H1 (cell line): ENCODE results near the gene DPPA4. TPM values are rescaled to one million over a fixed set of nuclear protein-coding genes. Genes with fewer than 3 reads are reported as not detected.
A peak's percentile ranks its signal among the peaks of the same experiment; 100 is the strongest.

Experiments
- CTCF ChIA-PET: fragments of 300-600 bp; sonication (Branson Sonifier 250); formaldehyde crosslinking; loops from one replicate; lab custom pipeline; 2021; ENCODE audit not compliant: partially characterized antibody; lab: Charles Lee
- POLR2A ChIA-PET: fragments of 300-600 bp; sonication (Branson Sonifier 250); formaldehyde crosslinking; loops from one replicate; lab custom pipeline; 2021; ENCODE audit warnings: inconsistent platforms; ENCODE audit not compliant: partially characterized antibody; lab: Charles Lee
- DNase-seq, 2 experiments: peaks; one replicate each; pipeline versions ENCODE4 v3.0.0 to v3.0.0-alpha.2; 2010 to 2022; ENCODE audit warnings: low spot score in 2 of 2, low read depth in 1 of 2, mixed read lengths in 1 of 2
- FAIRE-seq: peaks from 2 replicates; lab custom pipeline; 2011; peaks lifted over from hg19 to GRCh38; lab: Jason Lieb, UNC
- H2AFZ ChIP-seq: 2 replicates; pipeline ENCODE4 v1.8.1; 2012; ENCODE audit warnings: low read length, inconsistent platforms
- H2AK5ac ChIP-seq: 2 replicates; pipeline ENCODE4 v1.6.1; 2013; ENCODE audit warnings: low read depth, low read length
- H2BK120ac ChIP-seq: replicated peaks from 2 replicates; pipeline ENCODE3; 2013; ENCODE audit warnings: low read depth, low read length, inconsistent platforms
- H2BK12ac ChIP-seq: 2 replicates; pipeline ENCODE4 v1.6.1; 2013; ENCODE audit warnings: low read depth, low read length
- H2BK15ac ChIP-seq: 2 replicates; pipeline ENCODE4 v1.6.1; 2013; ENCODE audit warnings: low read length
- H2BK20ac ChIP-seq: 2 replicates; pipeline ENCODE4 v1.6.1; 2013; ENCODE audit warnings: low read length
- H2BK5ac ChIP-seq: 2 replicates; pipeline ENCODE4 v1.6.1; 2013; ENCODE audit warnings: low read depth, low read length
- H3K14ac ChIP-seq: 2 replicates; pipeline ENCODE4 v1.6.1; 2013; ENCODE audit warnings: inconsistent platforms; ENCODE audit not compliant: insufficient read length
- H3K18ac ChIP-seq: 2 replicates; pipeline ENCODE4 v1.6.1; 2013; ENCODE audit warnings: low read length; ENCODE audit errors: extremely low read depth
- H3K23ac ChIP-seq: 2 replicates; pipeline ENCODE4 v1.6.1; 2013; ENCODE audit warnings: inconsistent platforms; ENCODE audit not compliant: insufficient read length
- H3K23me2 ChIP-seq: 2 replicates; pipeline ENCODE4 v1.6.1; 2013; ENCODE audit warnings: low read depth, low read length
- H3K27ac ChIP-seq: 2 replicates; pipeline ENCODE4 v1.6.1; 2011; ENCODE audit warnings: low read depth, low read length, inconsistent platforms
- H3K27me3 ChIP-seq, 4 experiments: replicated peaks in 1 of 4; 1 replicate in 1 of 4; 2 replicates in 3 of 4; pipeline versions ENCODE4 v1.6.1 to v1.8.1; 2011 to 2013; ENCODE audit warnings: low read length in 3 of 4, mild to moderate bottlenecking in 3 of 4, inconsistent platforms in 2 of 4, mixed read lengths in 2 of 4, moderate library complexity in 1 of 4; ENCODE audit not compliant: control insufficient read depth in 3 of 4, insufficient read depth in 3 of 4; ENCODE audit errors: extremely low read depth in 1 of 4
- H3K36me3 ChIP-seq, 4 experiments: 2 replicates each; pipeline versions ENCODE4 v1.6.1 to v1.8.1; 2011 to 2013; ENCODE audit warnings: mild to moderate bottlenecking in 4 of 4, low read length in 3 of 4, moderate library complexity in 2 of 4, control low read depth in 1 of 4, inconsistent platforms in 1 of 4; ENCODE audit not compliant: insufficient read depth in 4 of 4, control insufficient read depth in 2 of 4
- H3K4ac ChIP-seq: replicated peaks from 2 replicates; pipeline ENCODE3; 2013; ENCODE audit warnings: low read length, low read depth, mixed read lengths, inconsistent platforms; ENCODE audit not compliant: insufficient read length
- H3K4me1 ChIP-seq, 4 experiments: replicated peaks in 1 of 4; 1 replicate in 1 of 4; 2 replicates in 3 of 4; pipeline versions ENCODE4 v1.6.1 to v1.8.1; 2011 to 2013; ENCODE audit warnings: low read length in 3 of 4, inconsistent platforms in 2 of 4, mixed read lengths in 1 of 4; ENCODE audit not compliant: insufficient read depth in 4 of 4, control insufficient read depth in 3 of 4
- H3K4me2 ChIP-seq, 2 experiments: 2 replicates each; pipeline versions ENCODE4 v1.6.1 to v1.8.1; 2011 to 2013; ENCODE audit warnings: low read depth in 2 of 2, low read length in 2 of 2, control low read depth in 1 of 2, inconsistent platforms in 1 of 2, mild to moderate bottlenecking in 1 of 2; ENCODE audit not compliant: insufficient read depth in 1 of 2
- H3K4me3 ChIP-seq, 4 experiments: fragments of 200-600, 300-600 bp in 1 of 4; sonication (generic), shearing (Covaris generic), sonication (Bioruptor Twin) in 1 of 4; 2 replicates each; pipeline versions ENCODE4 v1.5.1 to v1.8.1; 2011 to 2016; ENCODE audit warnings: low read length in 4 of 4, low read depth in 3 of 4, control low read depth in 2 of 4, inconsistent platforms in 2 of 4, mild to moderate bottlenecking in 2 of 4, mixed read lengths in 1 of 4, moderate library complexity in 1 of 4; ENCODE audit not compliant: insufficient read depth in 2 of 4; ENCODE audit errors: extremely low read depth in 1 of 4
- H3K56ac ChIP-seq: replicated peaks from 2 replicates; pipeline ENCODE3; 2013; ENCODE audit warnings: low read depth, mild to moderate bottlenecking, mixed read lengths, low read length, inconsistent platforms; ENCODE audit not compliant: insufficient read length
- H3K79me1 ChIP-seq: 2 replicates; pipeline ENCODE4 v1.6.1; 2013; ENCODE audit warnings: low read depth, low read length, control low read depth
- H3K79me2 ChIP-seq, 2 experiments: 2 replicates each; pipeline versions ENCODE4 v1.6.1 to v1.8.1; 2012 to 2013; ENCODE audit warnings: low read length in 2 of 2, mild to moderate bottlenecking in 2 of 2, inconsistent platforms in 1 of 2; ENCODE audit not compliant: insufficient read depth in 2 of 2, control insufficient read depth in 1 of 2
- H3K9ac ChIP-seq, 4 experiments: replicated peaks in 1 of 4; 1 replicate in 1 of 4; 2 replicates in 3 of 4; pipeline versions ENCODE4 v1.6.1 to v1.8.1; 2011 to 2013; ENCODE audit warnings: low read depth in 3 of 4, low read length in 3 of 4, control low read depth in 2 of 4, mild to moderate bottlenecking in 2 of 4, moderate library complexity in 2 of 4, inconsistent platforms in 1 of 4; ENCODE audit errors: extremely low read depth in 1 of 4
- H3K9me3 ChIP-seq, 2 experiments: 2 replicates each; pipeline versions ENCODE4 v1.6.1 to v1.8.1; 2012 to 2013; ENCODE audit warnings: mild to moderate bottlenecking in 2 of 2, moderate library complexity in 2 of 2, control low read depth in 1 of 2, inconsistent platforms in 1 of 2, low read depth in 1 of 2, low read length in 1 of 2, mixed read lengths in 1 of 2; ENCODE audit not compliant: insufficient read depth in 2 of 2
- H4K20me1 ChIP-seq, 2 experiments: replicated peaks in 1 of 2; 2 replicates each; pipeline versions ENCODE3 to v1.8.1; 2011 to 2013; ENCODE audit warnings: inconsistent platforms in 2 of 2, low read length in 2 of 2, mild to moderate bottlenecking in 1 of 2; ENCODE audit not compliant: insufficient read depth in 2 of 2, control insufficient read depth in 1 of 2
- H4K5ac ChIP-seq: 2 replicates; pipeline ENCODE4 v1.6.1; 2013; ENCODE audit warnings: low read length, low read depth, mixed read lengths, inconsistent platforms; ENCODE audit not compliant: insufficient read length
- H4K8ac ChIP-seq: 2 replicates; pipeline ENCODE4 v1.8.0; 2013; ENCODE audit warnings: mild to moderate bottlenecking, moderate library complexity, low read length, inconsistent platforms; ENCODE audit not compliant: insufficient read depth; ENCODE audit errors: extremely low read depth
- H4K91ac ChIP-seq: replicated peaks from 2 replicates; pipeline ENCODE3; 2013; ENCODE audit warnings: low read length, mixed read lengths, inconsistent platforms; ENCODE audit not compliant: insufficient read length
- CEBPB ChIP-seq: IDR thresholded peaks from 2 replicates; pipeline ENCODE4 v1.6.1; 2012; ENCODE audit warnings: low read depth, low read length
- FOSL1 ChIP-seq: IDR thresholded peaks from 2 replicates; pipeline ENCODE4 v1.6.1; 2011; ENCODE audit warnings: mild to moderate bottlenecking, low read depth, low read length, moderate library complexity; ENCODE audit not compliant: insufficient read depth
- GABPA ChIP-seq: IDR thresholded peaks from 2 replicates; pipeline ENCODE4 v1.6.1; 2011; ENCODE audit warnings: mild to moderate bottlenecking, low read length, moderate library complexity, borderline replicate concordance; ENCODE audit not compliant: insufficient read depth
- SAP30 ChIP-seq: fragments of 300-600 bp; sonication (generic); IDR thresholded peaks from 2 replicates; pipeline ENCODE4 v1.7.1; 2012; ENCODE audit warnings: low read length, moderate library complexity, mild to moderate bottlenecking, inconsistent platforms; ENCODE audit not compliant: insufficient read depth, insufficient replicate concordance
- TAF7 ChIP-seq: optimal IDR thresholded peaks from 2 replicates; pipeline ENCODE3; 2011; ENCODE audit warnings: low read depth, mild to moderate bottlenecking, inconsistent platforms, low read length, moderate library complexity, borderline replicate concordance
- TBP ChIP-seq: IDR thresholded peaks from 2 replicates; pipeline ENCODE4 v1.6.1; 2011; ENCODE audit warnings: low read depth, low read length, improper control_type of control experiment
- WGBS, 2 experiments: shearing (Covaris generic) in 1 of 2; methylation state at CpG; one replicate each; pipeline versions ENCODE4 v1.1.6 to v1.1.7; 2013 to 2015; ENCODE audit warnings: low lambda C conversion rate in 2 of 2, mixed read lengths in 2 of 2, inconsistent platforms in 1 of 2, low coverage in 1 of 2, missing lambda C conversion rate in 1 of 2; ENCODE audit not compliant: insufficient replicate concordance in 2 of 2, insufficient coverage in 1 of 2, insufficient read length in 1 of 2; ENCODE audit errors: extremely low coverage in 1 of 2, missing lambda C conversion rate in 1 of 2; 5-methylcytosine and 5-hydroxymethylcytosine counted together
- polyA plus RNA-seq, 7 experiments: library from polyadenylated mRNA; depleted of rRNA in 3 of 7; stranded (reverse) in 5 of 7; unstranded in 2 of 7; fragments of >200 nt in 5 of 7; fragments of 200-250 nt in 2 of 7; gene quantifications; 1 replicate in 5 of 7; 2 replicates in 1 of 7; 4 replicates in 1 of 7; pipeline versions ENCODE4 v1.2.1 to v1.2.3, GENCODE V29; 2011 to 2013; ENCODE audit warnings: missing spikeins in 2 of 7, mixed read lengths in 2 of 7
- total RNA-seq: library from RNA; stranded (reverse); fragmentation: NEBNext Ultra II Directional; extraction: Animal tissue kit (Norgen Biotek cat#: 25700); gene quantifications from 2 replicates; pipeline ENCODE4 v1.2.1, GENCODE V29; 2021
- TF ChIP-seq, protein P1 (sequence below): IDR thresholded peaks from 2 replicates; pipeline ENCODE4 v1.6.1; 2012; ENCODE audit warnings: inconsistent platforms
- TF ChIP-seq, protein P2 (sequence below), 3 experiments: IDR thresholded peaks; 1 replicate in 2 of 3; 2 replicates in 1 of 3; pipeline versions ENCODE4 v1.5.1 to v1.6.1; 2011; ENCODE audit warnings: low read length in 3 of 3, mild to moderate bottlenecking in 3 of 3, inconsistent platforms in 2 of 3, low read depth in 1 of 3, moderate library complexity in 1 of 3; ENCODE audit not compliant: insufficient read depth in 1 of 3; ENCODE audit errors: control extremely low read depth in 1 of 3

Gene DPPA4
- total and polyA plus RNA-seq, 2 of the 8 experiments (the other 6 are each of a cell fraction or from before 2014, with no cell fraction given), result 424 to 772 TPM

DNA sequence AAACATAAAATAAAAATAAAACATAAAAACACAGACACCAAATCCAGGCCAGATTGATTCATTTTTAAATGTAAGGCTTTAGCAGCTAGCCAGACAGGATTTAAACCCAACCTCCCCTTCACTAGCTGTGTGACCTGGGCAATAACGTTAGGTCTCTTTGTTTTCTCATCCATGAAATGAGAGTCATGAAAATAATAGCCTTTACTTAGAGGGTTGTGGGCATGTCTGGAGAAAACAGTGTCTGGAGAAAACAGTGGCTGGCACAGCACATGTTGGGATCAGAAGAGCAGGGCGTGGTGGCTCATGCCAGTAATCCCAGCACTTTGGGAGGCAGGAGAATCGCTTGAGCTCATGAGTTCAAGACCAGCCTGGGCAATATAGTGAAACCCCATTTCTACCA is 1.9 kb upstream of the DPPA4 start:
- CTCF ChIA-PET, result interaction anchor here (0.7 to 1.3 kb wide), 4 partner anchors 14 to 63 kb away, joined by 3 to 5 read pairs (median 4); no protein-coding TSS in a partner anchor
- no peak for TF ChIP-seq CEBPB
- TF ChIP-seq SAP30, result no peak
- TF ChIP-seq FOSL1, result no peak
- TF ChIP-seq, protein P1, sequence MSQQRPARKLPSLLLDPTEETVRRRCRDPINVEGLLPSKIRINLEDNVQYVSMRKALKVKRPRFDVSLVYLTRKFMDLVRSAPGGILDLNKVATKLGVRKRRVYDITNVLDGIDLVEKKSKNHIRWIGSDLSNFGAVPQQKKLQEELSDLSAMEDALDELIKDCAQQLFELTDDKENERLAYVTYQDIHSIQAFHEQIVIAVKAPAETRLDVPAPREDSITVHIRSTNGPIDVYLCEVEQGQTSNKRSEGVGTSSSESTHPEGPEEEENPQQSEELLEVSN, result no peak
- no peak for TF ChIP-seq GABPA
- TF ChIP-seq, protein P2, sequence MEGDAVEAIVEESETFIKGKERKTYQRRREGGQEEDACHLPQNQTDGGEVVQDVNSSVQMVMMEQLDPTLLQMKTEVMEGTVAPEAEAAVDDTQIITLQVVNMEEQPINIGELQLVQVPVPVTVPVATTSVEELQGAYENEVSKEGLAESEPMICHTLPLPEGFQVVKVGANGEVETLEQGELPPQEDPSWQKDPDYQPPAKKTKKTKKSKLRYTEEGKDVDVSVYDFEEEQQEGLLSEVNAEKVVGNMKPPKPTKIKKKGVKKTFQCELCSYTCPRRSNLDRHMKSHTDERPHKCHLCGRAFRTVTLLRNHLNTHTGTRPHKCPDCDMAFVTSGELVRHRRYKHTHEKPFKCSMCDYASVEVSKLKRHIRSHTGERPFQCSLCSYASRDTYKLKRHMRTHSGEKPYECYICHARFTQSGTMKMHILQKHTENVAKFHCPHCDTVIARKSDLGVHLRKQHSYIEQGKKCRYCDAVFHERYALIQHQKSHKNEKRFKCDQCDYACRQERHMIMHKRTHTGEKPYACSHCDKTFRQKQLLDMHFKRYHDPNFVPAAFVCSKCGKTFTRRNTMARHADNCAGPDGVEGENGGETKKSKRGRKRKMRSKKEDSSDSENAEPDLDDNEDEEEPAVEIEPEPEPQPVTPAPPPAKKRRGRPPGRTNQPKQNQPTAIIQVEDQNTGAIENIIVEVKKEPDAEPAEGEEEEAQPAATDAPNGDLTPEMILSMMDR (IDR thresholded peaks at IDR 0.05; ENCODE audit: control extremely low read depth in 1 of 3, insufficient read depth in 1 of 3, low read depth in 1 of 3, low read length in 3 of 3), result no peak
- no peak for TF ChIP-seq TBP
- no peak for TF ChIP-seq TAF7

More for the DNA sequence above, 1.9 kb upstream of the DPPA4 start:
- Histone ChIP-seq H3K79me1 (peaks cover 4% of the 10 kb centered on the region; the same call in 1 of the 2 replicates), H3K4me1 (peaks cover 0 to 9% (median 5%) of the 10 kb centered on the region in 4 experiments; a peak in 5 of 7 replicates), H2BK15ac (peak overlapping the region; percentile 46; the same call in 1 of the 2 replicates), H3K4me2 (peak overlapping the region; percentile 70 to 100), H2AFZ (no peak overlapping the region), H3K56ac (no peak overlapping the region), H3K27ac (no peak overlapping the region), H3K79me2 (peaks cover 34 to 84% of the 10 kb centered on the region in 2 experiments), H3K14ac (no peak overlapping the region), H3K4ac (peak overlapping the region; percentile 27), H2BK20ac (0 out of 2 replicates have a peak overlapping the region, but pooled peaks have one; percentile 16), H2BK12ac (peak overlapping the region; percentile 89), H3K9me3 (no peaks in the 10 kb centered on the region), H3K23ac (no peak overlapping the region), H2AK5ac (peak overlapping the region; percentile 79; the same call in 1 of the 2 replicates), H2BK5ac (peak overlapping the region; percentile 97), H3K9ac (peak overlapping the region in 1 of 4 experiments; percentile 48; a peak in 1 of 7 replicates), H3K36me3 (peaks cover 6 to 50% (median 22%) of the 10 kb centered on the region in 4 experiments; a peak in 6 of 8 replicates), H3K4me3 (peak overlapping the region in 3 of 4 experiments; percentile 95 to 100 (median 96); a peak in 5 of 8 replicates), H4K20me1 (peaks cover 7 to 9% of the 10 kb centered on the region in 2 experiments), H3K27me3 (no peaks in the 10 kb centered on the region), H4K91ac (peak overlapping the region; percentile 94), H3K18ac (peak overlapping the region; percentile 71), H2BK120ac (peak overlapping the region; percentile 13), H4K5ac (peak overlapping the region; percentile 79), H3K23me2 (peaks cover 11% of the 10 kb centered on the region; the same call in 1 of the 2 replicates), H4K8ac (no peak overlapping the region; the same call in 1 of the 2 replicates)
- WGBS, 2 experiments, result 52% methylated on average over 3 of the region's 3 CpGs; no CpG with 5 or more reads in 1 of the 2 experiments
- POLR2A ChIA-PET, result interaction anchor here (0.7 to 26.4 kb wide), 8 partner anchors 10 to 59 kb away, joined by 3 to 681 read pairs (median 6); partner anchors contain the start of genes DPPA2 and DPPA4
- DNase-seq (no peak), FAIRE-seq (peak; percentile 7)
